Peyer's patch (tissue), 4 donors: ENCODE data around the gene THOC6.

ENCODE experiments used
- CTCF ChIP-seq, 6 experiments: fragments of 450-650 bp in 4 of 6; fragments of 200-600 bp in 2 of 6; sonication (generic) in 1 of 6; IDR thresholded peaks; one replicate each; pipeline ENCODE4 v1.5.1; 2017 to 2019; ENCODE audit warnings: antibody characterized with exemption in 6 of 6, mild to moderate bottlenecking in 3 of 6, moderate library complexity in 1 of 6
- POLR2A ChIP-seq, 2 donors: fragments of 450-650 bp; IDR thresholded peaks; one replicate each; pipeline ENCODE4 v1.5.1; 2017; ENCODE audit warnings: antibody characterized with exemption in 2 of 2, mild to moderate bottlenecking in 2 of 2, moderate library complexity in 2 of 2

DNA sequence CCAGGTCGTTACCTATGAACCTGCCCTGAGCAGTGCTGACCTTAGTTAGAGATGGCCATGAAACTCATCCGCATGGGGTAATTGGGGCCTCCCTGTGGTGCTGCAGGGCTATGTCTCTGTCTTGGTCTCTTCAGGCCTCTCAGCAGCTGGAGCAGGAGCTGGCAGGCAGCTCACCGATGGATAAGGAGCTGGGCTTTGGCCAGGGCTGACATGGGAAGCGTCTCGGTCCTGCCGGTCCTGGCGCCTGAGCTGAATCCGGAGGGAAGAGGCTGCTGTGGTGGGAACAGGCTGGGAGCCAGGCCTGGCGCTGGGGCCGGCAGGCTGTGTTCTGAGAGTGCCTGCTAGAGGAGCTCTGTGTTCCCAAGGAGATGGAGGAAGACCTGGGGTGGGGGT is 51.7 kb downstream of the THOC6 start:
- TF ChIP-seq CTCF (IDR thresholded peaks at IDR 0.05) (no peak), POLR2A (IDR thresholded peaks at IDR 0.05) (no peak)
